Activated naive CD4-positive, alpha-beta T cell treated with Interleukin-2 at 50 U/mL for 16 hours (primary cell): ENCODE measurements around the gene ELF3.
"Not testable (repeated sequence)": the region's sequence is repeated elsewhere in the genome, so short reads cannot be mapped to it uniquely, and the experiment has no call there.

Experiments
- DNase-seq: peaks from one replicate; pipeline ENCODE4 v3.0.0-alpha.2; 2020

ELF3 gene

DNA sequence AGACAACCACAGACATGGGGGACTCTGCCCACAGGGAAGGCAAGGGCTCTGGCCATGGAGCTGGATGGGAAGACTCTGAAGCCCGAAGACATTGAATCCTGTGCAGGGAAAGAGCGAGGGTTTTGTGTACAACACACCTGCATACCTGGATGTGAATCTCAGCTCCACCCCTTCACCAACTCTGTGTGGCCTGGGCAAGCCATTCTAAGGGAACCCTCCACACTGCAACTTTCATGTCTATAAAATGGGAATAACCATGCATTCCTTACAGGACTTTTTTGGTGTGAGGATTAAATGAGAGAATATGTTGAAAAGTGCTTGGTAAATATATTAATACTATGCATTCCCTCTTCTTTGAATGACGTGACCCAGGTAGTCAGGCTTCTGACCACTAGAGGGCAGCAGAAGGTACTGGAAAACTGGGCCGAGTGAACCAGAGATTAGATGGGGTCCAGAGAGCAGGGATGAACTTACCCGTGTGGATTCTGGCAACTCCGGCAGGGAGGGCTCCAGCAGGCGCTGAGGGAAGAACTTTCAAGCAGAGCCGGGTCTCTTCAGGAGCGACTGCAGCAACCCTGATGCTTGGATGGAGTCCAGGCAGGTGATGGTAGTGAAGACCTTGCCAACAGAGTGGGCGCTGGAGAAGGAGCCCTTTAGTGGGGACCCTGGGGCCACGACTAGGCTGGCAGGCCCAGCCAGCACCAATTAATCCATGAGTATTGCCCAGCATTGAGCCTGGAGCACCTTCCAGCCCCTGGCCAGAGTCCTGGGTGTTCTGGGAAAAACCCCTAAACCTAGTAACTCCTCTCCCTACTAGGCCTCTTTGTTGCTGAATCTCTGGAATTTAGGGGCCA is 834 bp upstream of the ELF3 start:
- peak; percentile 59 for DNase-seq

DNA sequence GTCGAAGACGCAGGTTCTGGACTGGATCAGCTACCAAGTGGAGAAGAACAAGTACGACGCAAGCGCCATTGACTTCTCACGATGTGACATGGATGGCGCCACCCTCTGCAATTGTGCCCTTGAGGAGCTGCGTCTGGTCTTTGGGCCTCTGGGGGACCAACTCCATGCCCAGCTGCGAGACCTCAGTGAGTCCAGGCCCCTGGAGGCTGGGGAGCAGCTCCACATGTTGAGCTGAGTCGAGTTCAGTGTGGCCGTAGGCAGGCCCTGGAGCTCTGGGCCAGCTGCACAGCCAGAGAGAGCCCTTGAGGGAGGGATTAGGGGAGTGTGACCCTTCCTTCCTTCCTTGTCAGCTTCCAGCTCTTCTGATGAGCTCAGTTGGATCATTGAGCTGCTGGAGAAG is 1.6 kb downstream of the ELF3 start:
- no peak for DNase-seq

- no peak for DNase-seq
Measured at GRCh38 chr1:202012544-202013478, 2.4 kb downstream of the ELF3 start.

- DNase-seq: no peak
Measured at GRCh38 chr1:202013603-202014002, 3.2 kb downstream of the ELF3 start.

GRCh38 chr1:202014060-202014459 is 3.7 kb downstream of the ELF3 start:
- DNase-seq: no peak

- no peak for DNase-seq
Measured at GRCh38 chr1:202014915-202015661, 4.7 kb downstream of the ELF3 start.

GRCh38 chr1:202015662-202015937 is 5.2 kb downstream of the ELF3 start:
- no peak for DNase-seq

DNA sequence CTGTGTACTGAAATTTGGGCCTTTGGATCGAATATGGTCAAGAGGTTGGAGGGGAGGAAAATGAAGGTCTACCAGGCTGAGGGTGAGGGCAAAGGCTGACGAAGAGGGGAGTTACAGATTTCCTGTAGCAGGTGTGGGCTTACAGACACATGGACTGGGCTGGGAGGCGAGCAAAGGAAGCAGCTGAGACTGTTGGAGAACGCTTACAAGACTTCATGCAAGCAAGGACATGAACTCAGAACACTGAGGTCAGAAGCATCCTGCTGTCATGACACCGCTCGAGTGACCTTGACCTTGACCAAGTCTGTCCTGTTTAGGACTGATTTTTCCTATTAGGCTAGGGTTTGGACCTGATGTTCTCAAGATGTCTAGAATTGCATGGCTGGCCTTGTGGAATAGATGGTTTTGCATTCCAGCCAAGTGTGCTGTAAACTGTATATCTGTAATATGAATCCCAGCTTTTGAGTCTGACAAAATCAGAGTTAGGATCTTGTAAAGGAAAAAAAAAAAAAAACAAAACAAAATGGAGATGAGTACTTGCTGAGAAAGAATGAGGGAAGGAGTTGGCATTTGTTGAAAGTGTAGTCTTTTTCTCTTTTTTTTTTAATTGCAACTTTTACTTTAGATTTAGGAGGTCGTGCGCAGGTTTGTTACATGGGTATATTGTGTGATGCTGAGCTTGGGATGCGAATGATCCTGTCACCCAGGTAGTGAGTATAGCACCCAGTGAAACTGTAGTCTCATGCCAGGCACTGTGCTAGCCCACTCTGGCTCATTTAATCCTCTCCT is 5.8 kb downstream of the ELF3 start:
- DNase-seq: no peak

- DNase-seq: no peak
Measured at GRCh38 chr1:202016811-202017748, 6.7 kb downstream of the ELF3 start.

DNA sequence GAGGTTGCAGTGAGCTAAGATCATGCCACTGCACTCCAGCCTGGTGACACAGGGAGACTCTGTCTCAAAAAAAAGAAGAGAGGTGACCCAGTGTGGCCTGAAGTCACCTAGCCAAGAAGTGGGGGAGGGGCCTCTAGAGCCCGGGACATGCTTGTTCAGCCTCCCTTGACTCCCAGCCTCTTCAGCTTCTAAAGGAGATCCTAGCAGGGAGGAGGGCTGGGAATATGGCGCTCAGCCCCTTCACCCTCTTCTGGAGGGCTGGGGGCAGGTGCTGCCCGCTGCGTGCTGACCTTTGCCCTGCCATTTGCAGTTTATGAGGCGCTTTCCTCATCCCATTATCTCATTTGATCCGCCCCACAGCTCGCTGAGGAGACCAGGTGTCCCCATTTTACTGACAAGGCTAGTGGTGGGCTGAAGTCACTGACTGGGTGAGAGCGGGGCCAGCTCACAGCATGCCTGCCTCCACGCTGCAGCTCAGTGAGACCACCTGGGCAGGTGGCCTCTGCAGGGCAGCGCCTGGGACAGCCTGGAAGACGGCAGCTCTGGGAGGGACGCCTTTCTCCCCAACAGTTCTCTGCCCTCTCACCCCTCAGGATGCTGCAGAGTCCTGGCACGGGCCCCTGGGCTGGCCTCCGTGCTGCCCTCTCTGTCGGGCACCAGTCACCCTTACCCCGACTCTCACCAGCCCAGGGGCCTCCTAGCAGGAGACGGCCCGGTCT is 7.5 kb downstream of the ELF3 start:
- no peak for DNase-seq

DNA sequence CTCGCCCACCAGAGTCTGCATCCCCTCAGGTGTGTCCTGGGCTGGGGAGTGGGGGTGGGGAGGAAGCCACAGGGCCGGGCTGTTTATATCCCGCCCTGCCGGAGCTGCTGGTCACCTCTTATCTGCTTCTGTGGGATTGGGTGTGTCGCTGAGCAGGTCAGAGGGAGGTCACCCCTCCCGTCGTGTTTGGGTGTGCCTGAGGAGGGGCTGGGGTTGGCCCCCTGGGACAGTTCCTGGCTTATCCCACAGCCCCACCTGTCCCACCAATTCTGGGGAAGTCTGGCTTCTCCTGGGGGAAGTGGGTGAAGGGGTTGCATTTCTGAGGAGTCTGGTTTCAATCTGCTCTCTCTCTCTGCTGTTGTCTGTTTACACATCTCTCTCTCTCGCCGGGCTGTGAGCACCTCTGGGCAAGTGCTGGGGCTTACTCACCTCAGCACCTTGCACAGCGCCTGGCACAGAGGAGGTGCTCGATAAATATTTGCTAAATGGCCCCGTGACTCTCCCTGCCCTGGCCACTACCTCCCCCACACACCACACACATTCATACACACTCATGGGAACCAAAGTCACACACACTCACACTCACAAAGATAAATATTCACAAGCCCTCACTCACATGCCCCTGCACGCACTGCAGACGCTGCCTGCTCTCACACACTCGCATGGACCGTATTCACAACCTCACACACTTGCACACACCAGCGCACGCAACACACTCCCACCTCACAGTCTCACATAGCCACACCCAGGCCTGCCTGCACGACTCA is 8.3 kb downstream of the ELF3 start:
- DNase-seq: no peak

DNA sequence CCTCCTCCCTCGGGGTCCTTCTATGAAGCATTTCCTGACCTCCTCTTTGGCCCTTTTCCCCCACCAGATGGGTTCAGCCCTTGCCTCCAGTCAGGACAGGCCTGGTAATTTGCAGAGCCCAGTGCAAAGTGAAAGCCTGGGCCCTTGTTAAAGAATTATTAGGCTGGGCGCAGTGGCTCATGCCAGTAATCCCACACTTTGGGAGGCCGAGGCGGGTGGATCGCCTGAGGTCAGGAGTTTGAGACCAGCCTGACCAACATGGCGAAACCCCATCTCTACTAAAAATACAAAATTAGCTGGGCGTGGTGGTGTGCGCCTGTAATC is 8.8 kb downstream of the ELF3 start:
- not testable (repeated sequence) for DNase-seq

- no peak for DNase-seq
Measured at GRCh38 chr1:202023001-202023433, 12.6 kb downstream of the ELF3 start.

- no peak for DNase-seq
Measured at GRCh38 chr1:202029171-202029665, 18.8 kb downstream of the ELF3 start.

- DNase-seq: no peak
Measured at GRCh38 chr1:202029727-202030126, 19.3 kb downstream of the ELF3 start.

DNA sequence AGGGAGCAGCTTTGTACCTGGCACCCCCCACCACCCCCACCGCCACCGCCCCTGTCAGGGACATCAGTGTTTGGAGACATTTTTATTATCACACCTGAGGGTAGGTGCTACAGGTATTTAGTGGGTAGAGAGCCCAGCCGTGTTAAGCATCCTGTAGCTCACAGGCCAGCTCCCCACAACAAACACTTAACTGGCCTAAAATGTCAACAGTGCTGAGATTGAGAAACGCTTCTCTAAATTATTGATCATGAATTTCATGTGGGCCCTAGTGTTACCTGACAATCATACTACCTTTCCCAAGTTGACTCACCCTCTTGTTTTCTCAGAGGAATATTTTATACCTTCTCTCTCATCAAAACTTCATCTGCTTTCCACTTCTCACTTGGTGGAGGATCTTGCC is 21.4 kb downstream of the ELF3 start:
- DNase-seq: no peak

DNA sequence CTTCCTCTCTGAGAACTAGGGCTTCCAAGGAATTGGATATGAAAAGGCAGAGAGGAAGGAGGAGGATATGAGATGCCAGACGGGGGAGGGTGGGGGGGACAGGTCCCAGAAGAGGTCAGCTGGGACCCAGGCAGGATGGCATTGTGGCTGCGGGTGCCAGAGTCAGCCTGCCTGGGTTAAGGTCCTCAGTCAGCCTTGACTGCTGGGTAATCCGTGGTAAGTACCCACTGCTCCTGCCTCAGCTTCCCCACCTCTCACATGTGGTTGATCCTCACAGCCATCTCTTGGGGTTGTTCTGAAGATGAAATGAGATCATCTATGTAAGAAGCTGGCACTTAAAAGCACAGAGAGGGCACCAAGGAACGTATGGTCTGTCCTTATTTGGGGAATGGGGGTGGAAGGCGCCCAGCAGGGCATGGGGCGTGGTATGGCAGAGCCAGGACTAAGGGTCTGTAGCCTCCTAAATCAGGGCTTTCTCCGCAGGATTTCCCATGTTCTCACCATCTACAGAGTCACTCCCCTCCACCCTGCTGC is 23.8 kb downstream of the ELF3 start:
- no peak for DNase-seq

GRCh38 chr1:202034683-202035462 is 24.5 kb downstream of the ELF3 start:
- no peak for DNase-seq
